ENCODE data around the gene CTNNBL1. TPM values are rescaled to one million over a fixed set of nuclear protein-coding genes. Genes with fewer than 3 reads are reported as not detected.

Gene CTNNBL1
- total and polyA plus RNA-seq, 2 donors (not counting 3 experiments of a cell fraction or from before 2014, with no cell fraction given), result 20.8 to 60.2 TPM

GRCh38 chr20:37741570-37741969, 47.7 kb downstream of the CTNNBL1 start:
- dilution Hi-C loops (cut with MboI; ENCODE audit: extremely low pct_ligation_motif_present, low sequenced_read_pairs) (no loop called here), intact Hi-C loops (cut with micrococcal nuclease) (no loop called here)
- Histone ChIP-seq H2AFZ (ENCODE audit: low read depth, low read length) (no peak overlapping the region), H3K79me2 (ENCODE audit: control insufficient read depth, insufficient read depth, low read length) (no peaks in the 10 kb centered on the region), H3K9ac (replicated peaks; ENCODE audit: extremely low read depth, insufficient read depth, low read length) (no peak overlapping the region), H3K27ac (ENCODE audit: insufficient read depth, low read depth, low read length) (no peak overlapping the region), H3K27me3 (ENCODE audit: control insufficient read depth in 2 of 2, insufficient read depth in 2 of 2, low read length in 2 of 2) (no peaks in the 10 kb centered on the region), H3K4me1 (ENCODE audit: control insufficient read depth, extremely low read depth, insufficient read depth, low read length) (no peaks in the 10 kb centered on the region), H3K4me2 (ENCODE audit: insufficient read depth, low read length) (no peak overlapping the region), H3K4me3 (replicated peaks in 1 of 3; ENCODE audit: insufficient read depth in 1 of 3, low read depth in 1 of 3, low read length in 3 of 3) (no peak overlapping the region), H3K9me3 (replicated peaks; ENCODE audit: control insufficient read depth, insufficient read depth, low read length) (no peaks in the 10 kb centered on the region), H4K20me1 (replicated peaks; ENCODE audit: control insufficient read depth, extremely low read depth, insufficient read depth, low read length) (no peaks in the 10 kb centered on the region), H3K36me3 (ENCODE audit: control insufficient read depth in 2 of 2, extremely low read depth in 1 of 2, insufficient read depth in 2 of 2, low read length in 2 of 2) (peaks cover 0 to 7% of the 10 kb centered on the region in 2 experiments), H3K9me1 (replicated peaks; ENCODE audit: control insufficient read depth, extremely low read depth, insufficient read depth, low read length) (no peaks in the 10 kb centered on the region)
- ChIA-PET CTCF (no interaction called here), POLR2A (no interaction called here)
- no peak for TF ChIP-seq POLR2AphosphoS5 (IDR thresholded peaks at IDR 0.05; ENCODE audit: insufficient read depth, low read depth, low read length)
- no peak for TF ChIP-seq FOS (IDR thresholded peaks at IDR 0.05; ENCODE audit: borderline replicate concordance, insufficient read depth, low read length)
- TF ChIP-seq, protein P1, sequence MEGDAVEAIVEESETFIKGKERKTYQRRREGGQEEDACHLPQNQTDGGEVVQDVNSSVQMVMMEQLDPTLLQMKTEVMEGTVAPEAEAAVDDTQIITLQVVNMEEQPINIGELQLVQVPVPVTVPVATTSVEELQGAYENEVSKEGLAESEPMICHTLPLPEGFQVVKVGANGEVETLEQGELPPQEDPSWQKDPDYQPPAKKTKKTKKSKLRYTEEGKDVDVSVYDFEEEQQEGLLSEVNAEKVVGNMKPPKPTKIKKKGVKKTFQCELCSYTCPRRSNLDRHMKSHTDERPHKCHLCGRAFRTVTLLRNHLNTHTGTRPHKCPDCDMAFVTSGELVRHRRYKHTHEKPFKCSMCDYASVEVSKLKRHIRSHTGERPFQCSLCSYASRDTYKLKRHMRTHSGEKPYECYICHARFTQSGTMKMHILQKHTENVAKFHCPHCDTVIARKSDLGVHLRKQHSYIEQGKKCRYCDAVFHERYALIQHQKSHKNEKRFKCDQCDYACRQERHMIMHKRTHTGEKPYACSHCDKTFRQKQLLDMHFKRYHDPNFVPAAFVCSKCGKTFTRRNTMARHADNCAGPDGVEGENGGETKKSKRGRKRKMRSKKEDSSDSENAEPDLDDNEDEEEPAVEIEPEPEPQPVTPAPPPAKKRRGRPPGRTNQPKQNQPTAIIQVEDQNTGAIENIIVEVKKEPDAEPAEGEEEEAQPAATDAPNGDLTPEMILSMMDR (IDR thresholded peaks at IDR 0.05; ENCODE audit: extremely low read depth in 1 of 2, insufficient read depth in 1 of 2, low read depth in 1 of 2, low read length in 2 of 2), result no peak
- BruUV-seq (replicated peaks), result no TSS peak
- FAIRE-seq, result no peak
- DNase-seq (ENCODE audit: low read depth, low spot score), result no peak

- Histone ChIP-seq H4K20me1 (replicated peaks; ENCODE audit: control insufficient read depth, extremely low read depth, insufficient read depth, low read length) (no peaks in the 10 kb centered on the region), H3K36me3 (ENCODE audit: control insufficient read depth in 2 of 2, extremely low read depth in 1 of 2, insufficient read depth in 2 of 2, low read length in 2 of 2) (peaks cover 0 to 5% of the 10 kb centered on the region in 2 experiments), H3K9ac (replicated peaks; ENCODE audit: extremely low read depth, insufficient read depth, low read length) (no peak overlapping the region), H2AFZ (ENCODE audit: low read depth, low read length) (no peak overlapping the region), H3K27ac (ENCODE audit: insufficient read depth, low read depth, low read length) (no peak overlapping the region), H3K79me2 (ENCODE audit: control insufficient read depth, insufficient read depth, low read length) (no peaks in the 10 kb centered on the region), H3K4me2 (ENCODE audit: insufficient read depth, low read length) (no peak overlapping the region), H3K9me1 (replicated peaks; ENCODE audit: control insufficient read depth, extremely low read depth, insufficient read depth, low read length) (no peaks in the 10 kb centered on the region), H3K9me3 (replicated peaks; ENCODE audit: control insufficient read depth, insufficient read depth, low read length) (no peaks in the 10 kb centered on the region), H3K4me1 (ENCODE audit: control insufficient read depth, extremely low read depth, insufficient read depth, low read length) (no peaks in the 10 kb centered on the region), H3K27me3 (ENCODE audit: control insufficient read depth in 2 of 2, insufficient read depth in 2 of 2, low read length in 2 of 2) (no peaks in the 10 kb centered on the region), H3K4me3 (replicated peaks in 1 of 3; ENCODE audit: insufficient read depth in 1 of 3, low read depth in 1 of 3, low read length in 3 of 3) (no peak overlapping the region)
- no peak for DNase-seq (ENCODE audit: low read depth, low spot score)
- no peak for FAIRE-seq
- ChIA-PET CTCF (no interaction called here), POLR2A (no interaction called here)
- dilution Hi-C loops (cut with MboI; ENCODE audit: extremely low pct_ligation_motif_present, low sequenced_read_pairs) (no loop called here), intact Hi-C loops (cut with micrococcal nuclease) (no loop called here)
- no TSS peak for BruUV-seq (replicated peaks)
- TF ChIP-seq JUN (IDR thresholded peaks at IDR 0.05; ENCODE audit: borderline replicate concordance, insufficient read depth, insufficient read length, low read depth) (no peak), FOS (IDR thresholded peaks at IDR 0.05; ENCODE audit: borderline replicate concordance, insufficient read depth, low read length) (no peak), POLR2AphosphoS5 (IDR thresholded peaks at IDR 0.05; ENCODE audit: insufficient read depth, low read depth, low read length) (no peak), MAX (IDR thresholded peaks at IDR 0.05; ENCODE audit: insufficient read depth, insufficient read length) (no peak), GATA2 (IDR thresholded peaks at IDR 0.05; ENCODE audit: insufficient read depth, insufficient read length, low read depth, low read length) (no peak), POLR2A (IDR thresholded peaks at IDR 0.05; ENCODE audit: low read depth, low read length) (no peak), EZH2 (IDR thresholded peaks at IDR 0.05; ENCODE audit: borderline replicate concordance, low read depth, low read length, severe bottlenecking) (no peak), MYC (IDR thresholded peaks at IDR 0.05; ENCODE audit: low read depth, low read length) (no peak)
- TF ChIP-seq, protein P1 (IDR thresholded peaks at IDR 0.05; ENCODE audit: extremely low read depth in 1 of 2, insufficient read depth in 1 of 2, low read depth in 1 of 2, low read length in 2 of 2), result no peak
Observed at GRCh38 chr20:37742131-37742530, 48.3 kb downstream of the CTNNBL1 start.
